22Rv1 (cell line): ENCODE data around the gene ZNF766.
A peak's percentile ranks its signal among the peaks of the same experiment; 100 is the strongest.

Source experiments
- H3K27ac ChIP-seq: fragments of 450-650 bp; 2 replicates; pipeline ENCODE4 v1.5.1; 2017
- CTCF ChIP-seq: fragments of 450-650 bp; IDR thresholded peaks from 2 replicates; pipeline ENCODE4 v1.5.1; 2017; ENCODE audit warnings: mild to moderate bottlenecking
- ZFX ChIP-seq: fragments of 450-650 bp; IDR thresholded peaks from 2 replicates; pipeline ENCODE4 v1.6.1; 2017; ENCODE audit warnings: antibody characterized with exemption, borderline replicate concordance

ZNF766 gene

GRCh38 chr19:52269338-52270261 lies at the start of gene ZNF766:
TSS of gene ZNF766 (plus strand) at chr19:52269587. CDS start at chr19:52269614, 27 bp downstream.
- H3K27ac ChIP-seq = peak within 1 kb of the TSS; percentile 83
- TF ChIP-seq ZFX = no peak
- no peak for TF ChIP-seq CTCF

- TF ChIP-seq CTCF (no peak), ZFX (no peak)
- H3K27ac ChIP-seq = no peak overlapping the region
Measured at GRCh38 chr19:52219611-52220010, 49.8 kb upstream of the ZNF766 start.

- no peak overlapping the region for H3K27ac ChIP-seq
- no peak for TF ChIP-seq ZFX
Measured at GRCh38 chr19:52221031-52221430, 48.4 kb upstream of the ZNF766 start.

GRCh38 chr19:52221831-52222375 lies 47.5 kb upstream of the ZNF766 start:
- H3K27ac ChIP-seq = no peak overlapping the region
- TF ChIP-seq ZFX = no peak
- TF ChIP-seq CTCF = no peak

GRCh38 chr19:52224211-52224610 lies 45.2 kb upstream of the ZNF766 start:
- TF ChIP-seq ZFX (no peak), CTCF (no peak)
- no peak overlapping the region for H3K27ac ChIP-seq

- no peak for TF ChIP-seq CTCF
- no peak for TF ChIP-seq ZFX
- no peak overlapping the region for H3K27ac ChIP-seq
Measured at GRCh38 chr19:52226652-52227051, 42.7 kb upstream of the ZNF766 start.

GRCh38 chr19:52227196-52227940 lies 42.0 kb upstream of the ZNF766 start:
- no peak for TF ChIP-seq CTCF
- TF ChIP-seq ZFX = no peak
- H3K27ac ChIP-seq = no peak overlapping the region
